HCT116 (cell line): ENCODE measurements around the gene TTLL3. TPM values are rescaled to one million over a fixed set of nuclear protein-coding genes. Genes with fewer than 3 reads are reported as not detected.

Source experiments
- ATAC-seq: fragments of 200-7000 bp; cut with Tn5 transposase; 2 replicates; pipeline ENCODE4 v1.9.1; 2020; ENCODE audit warnings: mild to moderate bottlenecking, moderate library complexity
- BruUV-seq: library from RNA; stranded (reverse); fragments of 400-500 nt; replicated peaks from 2 replicates; lab custom pipeline; 2021; lab: Mats Ljungman, UMichigan
- CTCF ChIA-PET: fragments of 300-600 bp; sonication (Branson Sonifier 250); formaldehyde crosslinking; loops from one replicate; lab custom pipeline; 2021; ENCODE audit warnings: antibody characterized with exemption; lab: Charles Lee
- POLR2A ChIA-PET: fragments of 300-600, 350-600 bp; sonication (Branson Sonifier 250); formaldehyde crosslinking; loops from one replicate; lab custom pipeline; 2021; ENCODE audit warnings: antibody characterized with exemption; lab: Charles Lee
- RAD21 ChIA-PET, 2 experiments: fragments of 300-600 bp; sonication (Branson Sonifier 250); formaldehyde crosslinking; loops; one replicate each; lab custom pipeline; 2023; ENCODE audit warnings: low total read pairs in 2 of 2; ENCODE audit not compliant: uncharacterized antibody in 2 of 2, unreplicated experiment in 2 of 2, low non-redundant PET in 1 of 2; lab: Charles Lee
- DNase-seq: peaks from one replicate; pipeline ENCODE4 v3.0.0-alpha.2; 2010; ENCODE audit warnings: low read depth, low spot score
- H2AFZ ChIP-seq: fragments of 200-600 bp; shearing (Covaris generic), sonication (generic); 2 replicates; pipeline ENCODE4 v1.6.1; 2017; ENCODE audit warnings: low read depth, mixed run types, mixed read lengths, antibody characterized with exemption, low read length; ENCODE audit not compliant: poor library complexity, severe bottlenecking
- H3K27ac ChIP-seq: 2 replicates; pipeline ENCODE4 v1.5.1; 2012; ENCODE audit warnings: low read depth, low read length
- H3K27me3 ChIP-seq: fragments of 200-600 bp; sonication (generic); 2 replicates; pipeline ENCODE4 v1.6.1; 2016; ENCODE audit warnings: mixed run types, low read length, mixed read lengths; ENCODE audit not compliant: insufficient read depth
- H3K36me3 ChIP-seq, 2 experiments: fragments of 200-500 bp in 1 of 2; fragments of 200-600 bp in 1 of 2; sonication (Bioruptor generic) in 1 of 2; sonication (generic) in 1 of 2; 2 replicates each; pipeline versions ENCODE4 v1.5.1 to v1.6.1; 2014 to 2016; ENCODE audit warnings: low read length in 2 of 2, inconsistent platforms in 1 of 2, mixed read lengths in 1 of 2, mixed run types in 1 of 2; ENCODE audit not compliant: insufficient read depth in 2 of 2, control insufficient read depth in 1 of 2
- H3K4me1 ChIP-seq, 2 experiments: fragments of 200-600 bp in 1 of 2; sonication (generic) in 1 of 2; 2 replicates each; pipeline versions ENCODE4 v1.5.1 to v1.6.1; 2012 to 2017; ENCODE audit warnings: low read length in 2 of 2, inconsistent platforms in 1 of 2, mild to moderate bottlenecking in 1 of 2, mixed read lengths in 1 of 2, mixed run types in 1 of 2, moderate library complexity in 1 of 2; ENCODE audit not compliant: insufficient read depth in 2 of 2, control insufficient read depth in 1 of 2
- H3K4me2 ChIP-seq: fragments of 200-600 bp; sonication (generic); 2 replicates; pipeline ENCODE4 v1.6.1; 2017; ENCODE audit warnings: mixed run types, low read length, mixed read lengths
- H3K4me3 ChIP-seq, 2 experiments: fragments of 200-600 bp in 1 of 2; sonication (generic) in 1 of 2; replicated peaks in 1 of 2; 2 replicates each; pipeline ENCODE4 v1.5.1; 2011 to 2016; ENCODE audit warnings: low read length in 2 of 2, control low read depth in 1 of 2, low read depth in 1 of 2, mild to moderate bottlenecking in 1 of 2, mixed read lengths in 1 of 2, mixed run types in 1 of 2
- H3K79me2 ChIP-seq: fragments of 200-600 bp; sonication (generic); 2 replicates; pipeline ENCODE4 v1.6.1; 2017; ENCODE audit warnings: mild to moderate bottlenecking, mixed run types, low read length, moderate library complexity, mixed read lengths; ENCODE audit not compliant: insufficient read depth
- H3K9ac ChIP-seq: fragments of 200-600 bp; sonication (generic); 2 replicates; pipeline ENCODE4 v1.6.1; 2016; ENCODE audit warnings: low read length, mixed read lengths
- H3K9me2 ChIP-seq: fragments of 200-600 bp; sonication (generic), shearing (Covaris generic); 2 replicates; pipeline ENCODE4 v1.6.1; 2017; ENCODE audit warnings: mixed run types, mild to moderate bottlenecking, moderate library complexity; ENCODE audit not compliant: insufficient read depth
- H3K9me3 ChIP-seq, 2 experiments: fragments of 200-500 bp in 1 of 2; fragments of 200-600 bp in 1 of 2; sonication (Bioruptor generic) in 1 of 2; sonication (generic) in 1 of 2; 2 replicates each; pipeline ENCODE4 v1.6.1; 2014 to 2017; ENCODE audit warnings: low read length in 2 of 2, mixed read lengths in 2 of 2, inconsistent platforms in 1 of 2, low read depth in 1 of 2, mild to moderate bottlenecking in 1 of 2, mixed run types in 1 of 2, moderate library complexity in 1 of 2; ENCODE audit not compliant: control insufficient read depth in 1 of 2, insufficient read depth in 1 of 2
- H4K20me1 ChIP-seq: fragments of 200-600 bp; sonication (generic), shearing (Covaris generic); 2 replicates; pipeline ENCODE4 v1.6.1; 2017; ENCODE audit warnings: mixed run types, mild to moderate bottlenecking, moderate library complexity; ENCODE audit not compliant: insufficient read depth
- ATF3 ChIP-seq: IDR thresholded peaks from 2 replicates; pipeline ENCODE4 v1.6.1; 2012
- EGR1 ChIP-seq: IDR thresholded peaks from 2 replicates; pipeline ENCODE4 v1.6.1; 2012; ENCODE audit warnings: low read depth
- EZH2 ChIP-seq: fragments of 200-600 bp; sonication (generic); IDR thresholded peaks from 2 replicates; pipeline ENCODE4 v1.6.1; 2017; ENCODE audit warnings: antibody characterized with exemption, mixed run types
- EZH2phosphoT487 ChIP-seq: fragments of 200-600 bp; IDR thresholded peaks from 2 replicates; pipeline ENCODE4 v1.6.1; 2018; ENCODE audit warnings: antibody characterized with exemption, borderline replicate concordance
- POLR2A ChIP-seq: IDR thresholded peaks from 2 replicates; pipeline ENCODE4 v1.7.0; 2011; ENCODE audit warnings: borderline replicate concordance; ENCODE audit not compliant: insufficient read depth, insufficient read length; ENCODE audit errors: extremely low read depth
- POLR2AphosphoS5 ChIP-seq: IDR thresholded peaks from 2 replicates; pipeline ENCODE4 v1.6.1; 2011; ENCODE audit warnings: mild to moderate bottlenecking, low read depth, low read length, moderate library complexity
- SP1 ChIP-seq: IDR thresholded peaks from 2 replicates; pipeline ENCODE4 v1.6.1; 2012; ENCODE audit warnings: low read depth
- YY1 ChIP-seq: IDR thresholded peaks from 2 replicates; pipeline ENCODE4 v1.6.1; 2011; ENCODE audit warnings: low read length, low read depth, moderate library complexity, mild to moderate bottlenecking; ENCODE audit not compliant: insufficient replicate concordance; ENCODE audit errors: extremely low read depth
- ZBTB33 ChIP-seq: IDR thresholded peaks from 2 replicates; pipeline ENCODE4 v1.6.1; 2011; ENCODE audit warnings: mild to moderate bottlenecking, low read length, moderate library complexity; ENCODE audit not compliant: insufficient replicate concordance; ENCODE audit errors: extremely low read depth
- ZFX ChIP-seq: fragments of 450-650 bp; IDR thresholded peaks from 2 replicates; pipeline ENCODE4 v1.6.1; 2017
- ZNF274 ChIP-seq: fragments of 200-500 bp; sonication (Bioruptor generic); IDR thresholded peaks from 2 replicates; pipeline ENCODE4 v1.6.1; 2014; ENCODE audit warnings: mild to moderate bottlenecking, low read depth, low read length, inconsistent platforms
- intact Hi-C: fragments of 100-400 bp; cut with micrococcal nuclease; formaldehyde crosslinking; loops from 2 replicates; pipeline ENCODE4 v1.10.0; 2022
- total RNA-seq: library from RNA; stranded (reverse); gene quantifications from one replicate; pipeline ENCODE4 v1.2.1, GENCODE V29; 2021; ENCODE audit not compliant: unreplicated experiment
- TF ChIP-seq, protein P1 (sequence below), 3 experiments: fragments of 200-600 bp in 1 of 3; sonication (generic) in 1 of 3; IDR thresholded peaks in 2 of 3; conservative IDR thresholded peaks in 1 of 3; 2 replicates each; pipeline ENCODE4 v1.5.1; 2012 to 2017; ENCODE audit warnings: low read depth in 2 of 3, low read length in 2 of 3, antibody characterized with exemption in 1 of 3, borderline replicate concordance in 1 of 3, control low read depth in 1 of 3, mild to moderate bottlenecking in 1 of 3, mixed read lengths in 1 of 3, mixed run types in 1 of 3, moderate library complexity in 1 of 3; ENCODE audit not compliant: insufficient read depth in 1 of 3

Gene TTLL3
- total RNA-seq, 1 experiment from 2014 or later: 40.3 TPM

DNA sequence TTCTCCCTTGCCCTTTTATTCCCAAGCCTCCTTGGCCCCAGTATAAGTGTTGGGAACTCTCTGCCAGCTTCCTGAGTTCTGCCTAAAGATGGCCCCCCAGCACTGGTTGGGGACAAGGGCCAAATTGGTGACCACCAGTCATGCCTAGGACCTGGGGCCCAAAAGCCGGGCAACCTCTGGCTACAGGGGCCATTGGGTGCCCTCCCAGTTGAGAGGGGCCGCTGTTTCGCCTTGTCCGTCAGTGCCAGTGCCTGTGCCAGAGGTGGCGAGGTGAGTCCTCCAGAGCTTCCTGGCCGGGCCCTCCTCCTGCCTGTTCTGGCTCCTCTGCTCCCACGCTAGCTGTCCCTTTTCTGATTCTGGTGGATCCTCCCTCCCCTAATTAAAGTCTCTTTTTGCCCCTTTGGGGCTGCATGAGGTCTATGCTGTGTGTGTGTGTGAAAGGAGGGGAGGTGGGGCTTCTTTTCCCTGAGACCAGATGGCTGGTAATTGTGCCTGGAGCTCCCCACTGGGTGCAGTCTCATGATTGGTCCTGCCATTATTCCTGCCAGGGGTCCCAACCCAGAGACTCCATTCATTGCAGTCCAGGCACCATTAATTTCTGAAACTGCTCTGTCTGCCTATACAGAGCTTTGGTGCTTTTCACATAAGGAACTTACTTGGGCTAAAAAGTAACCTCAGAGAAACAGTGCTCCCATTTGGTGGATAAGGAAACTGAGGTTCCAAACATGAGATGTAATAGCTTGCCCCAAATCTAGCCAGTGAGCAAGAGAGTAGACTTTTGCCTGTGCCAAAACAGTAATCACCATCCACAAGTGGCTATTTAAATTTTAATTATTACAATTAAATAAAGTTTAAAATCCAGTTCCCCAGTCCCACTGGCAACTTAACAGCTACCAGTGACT, 3.1 kb upstream of the TTLL3 start:
- no peaks in the 10 kb centered on the region for H3K9me2 ChIP-seq
- no peaks in the 10 kb centered on the region; the same call in 1 of the 2 replicates for H3K79me2 ChIP-seq
- intact Hi-C loops: loop anchor here (10.0 kb wide), 1 partner anchor 302 kb away; no protein-coding TSS in a partner anchor
- ChIA-PET CTCF (interaction anchor here (1.0 kb wide), 1 partner anchor 140 kb away, joined by 4 read pairs; no protein-coding TSS in a partner anchor), POLR2A (no interaction called here), RAD21 (no interaction called here)
- no peak overlapping the region for H2AFZ ChIP-seq
- BruUV-seq: TSS peak; percentile 32
- H3K4me3 ChIP-seq: no peak overlapping the region
- DNase-seq: no peak
- no peaks in the 10 kb centered on the region for H3K27me3 ChIP-seq
- H3K27ac ChIP-seq: no peak overlapping the region
- no peak overlapping the region for H3K9ac ChIP-seq
- no peaks in the 10 kb centered on the region for H4K20me1 ChIP-seq
- TF ChIP-seq EZH2phosphoT487 (no peak), YY1 (no peak), ZFX (no peak), EGR1 (no peak), ZBTB33 (no peak), POLR2A (no peak), SP1 (no peak), EZH2 (no peak), POLR2AphosphoS5 (no peak), ZNF274 (no peak), ATF3 (no peak)
- TF ChIP-seq, protein P1, sequence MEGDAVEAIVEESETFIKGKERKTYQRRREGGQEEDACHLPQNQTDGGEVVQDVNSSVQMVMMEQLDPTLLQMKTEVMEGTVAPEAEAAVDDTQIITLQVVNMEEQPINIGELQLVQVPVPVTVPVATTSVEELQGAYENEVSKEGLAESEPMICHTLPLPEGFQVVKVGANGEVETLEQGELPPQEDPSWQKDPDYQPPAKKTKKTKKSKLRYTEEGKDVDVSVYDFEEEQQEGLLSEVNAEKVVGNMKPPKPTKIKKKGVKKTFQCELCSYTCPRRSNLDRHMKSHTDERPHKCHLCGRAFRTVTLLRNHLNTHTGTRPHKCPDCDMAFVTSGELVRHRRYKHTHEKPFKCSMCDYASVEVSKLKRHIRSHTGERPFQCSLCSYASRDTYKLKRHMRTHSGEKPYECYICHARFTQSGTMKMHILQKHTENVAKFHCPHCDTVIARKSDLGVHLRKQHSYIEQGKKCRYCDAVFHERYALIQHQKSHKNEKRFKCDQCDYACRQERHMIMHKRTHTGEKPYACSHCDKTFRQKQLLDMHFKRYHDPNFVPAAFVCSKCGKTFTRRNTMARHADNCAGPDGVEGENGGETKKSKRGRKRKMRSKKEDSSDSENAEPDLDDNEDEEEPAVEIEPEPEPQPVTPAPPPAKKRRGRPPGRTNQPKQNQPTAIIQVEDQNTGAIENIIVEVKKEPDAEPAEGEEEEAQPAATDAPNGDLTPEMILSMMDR (IDR thresholded peaks at IDR 0.05 in 2 of 3, conservative IDR thresholded peaks at IDR 0.05 in 1 of 3; ENCODE audit: borderline replicate concordance in 1 of 3, insufficient read depth in 1 of 3, low read depth in 2 of 3, low read length in 2 of 3): no peak
- TF ChIP-seq, all 23 proteins: peak for 0
- no peaks in the 10 kb centered on the region for H3K9me3 ChIP-seq
- no peak overlapping the region for H3K4me2 ChIP-seq
- H3K4me1 ChIP-seq: peaks cover 11 to 33% of the 10 kb centered on the region in 2 experiments; a peak in 3 of 4 replicates
- ATAC-seq: no peak
- peaks cover 30 to 33% of the 10 kb centered on the region in 2 experiments; a peak in 3 of 4 replicates for H3K36me3 ChIP-seq
